Measurements from ENCODE around the gene ADAMTS3.

DNA sequence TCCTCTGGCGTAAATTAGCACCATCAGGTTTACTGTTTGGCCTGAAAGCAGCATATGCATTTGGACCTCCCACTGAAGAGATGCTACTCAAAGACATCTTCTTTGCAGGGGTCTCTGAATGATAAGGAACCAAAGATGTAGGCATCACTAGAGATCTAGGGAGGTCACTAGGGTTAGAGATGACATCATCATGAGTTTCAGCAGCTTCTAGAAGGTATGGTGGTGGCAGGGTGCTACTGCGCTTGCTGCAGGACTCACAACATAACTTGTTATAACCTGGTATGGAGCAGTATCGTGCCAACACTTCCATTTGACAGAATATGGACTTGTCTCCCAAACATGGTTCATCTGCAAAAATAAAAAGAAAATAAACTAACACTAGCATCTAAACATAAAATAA, 285.7 kb downstream of the ADAMTS3 start:
- TF ChIP-seq, protein P1, sequence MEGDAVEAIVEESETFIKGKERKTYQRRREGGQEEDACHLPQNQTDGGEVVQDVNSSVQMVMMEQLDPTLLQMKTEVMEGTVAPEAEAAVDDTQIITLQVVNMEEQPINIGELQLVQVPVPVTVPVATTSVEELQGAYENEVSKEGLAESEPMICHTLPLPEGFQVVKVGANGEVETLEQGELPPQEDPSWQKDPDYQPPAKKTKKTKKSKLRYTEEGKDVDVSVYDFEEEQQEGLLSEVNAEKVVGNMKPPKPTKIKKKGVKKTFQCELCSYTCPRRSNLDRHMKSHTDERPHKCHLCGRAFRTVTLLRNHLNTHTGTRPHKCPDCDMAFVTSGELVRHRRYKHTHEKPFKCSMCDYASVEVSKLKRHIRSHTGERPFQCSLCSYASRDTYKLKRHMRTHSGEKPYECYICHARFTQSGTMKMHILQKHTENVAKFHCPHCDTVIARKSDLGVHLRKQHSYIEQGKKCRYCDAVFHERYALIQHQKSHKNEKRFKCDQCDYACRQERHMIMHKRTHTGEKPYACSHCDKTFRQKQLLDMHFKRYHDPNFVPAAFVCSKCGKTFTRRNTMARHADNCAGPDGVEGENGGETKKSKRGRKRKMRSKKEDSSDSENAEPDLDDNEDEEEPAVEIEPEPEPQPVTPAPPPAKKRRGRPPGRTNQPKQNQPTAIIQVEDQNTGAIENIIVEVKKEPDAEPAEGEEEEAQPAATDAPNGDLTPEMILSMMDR (IDR thresholded peaks at IDR 0.05), result no peak
- no peak for TF ChIP-seq EZH2 (IDR thresholded peaks at IDR 0.05; ENCODE audit: borderline replicate concordance, insufficient read depth, low read depth, low read length, poor library complexity, severe bottlenecking)
